ENCODE data around the gene HOGA1. TPM values are rescaled to one million over a fixed set of nuclear protein-coding genes. Genes with fewer than 3 reads are reported as not detected.
"Not testable (repeated sequence)": the region's sequence is repeated elsewhere in the genome, so short reads cannot be mapped to it uniquely, and the experiment has no call there.

HOGA1 gene
- total RNA-seq, 4 donors from 2014 or later = 0.67 to 4.5 (median 0.93) TPM

- H3K4me3 ChIP-seq (replicated peaks in 1 of 3) = no peak overlapping the region
- no peaks in the 10 kb centered on the region for H3K36me3 ChIP-seq
- DNase-seq = no peak
- TF ChIP-seq CTCF (IDR thresholded peaks at IDR 0.05) (no peak), POLR2A (IDR thresholded peaks at IDR 0.05) (no peak)
- no peak overlapping the region for H3K27ac ChIP-seq
- H3K4me1 ChIP-seq = peaks cover 0 to 6% of the 10 kb centered on the region in 2 donors
- no peaks in the 10 kb centered on the region for H3K27me3 ChIP-seq
- H3K9me3 ChIP-seq = no peaks in the 10 kb centered on the region
- intact Hi-C loops (cut with DNase I) = no loop called here
These were observed 46.9 kb downstream of the HOGA1 start for GRCh38 chr10:97631098-97631497.

GRCh38 chr10:97632949-97633884, 49.0 kb downstream of the HOGA1 start, which contains the start of gene MORN4:
TSS of gene MORN4 (minus strand) at chr10:97633500. CDS start at chr10:97619653, 13,847 bp downstream.
- Histone ChIP-seq H3K27ac (peak within 1 kb of the TSS in 2 of 3 donors; percentile 26 to 62), H3K9me3 (no peaks in the 10 kb centered on the region), H3K27me3 (no peaks in the 10 kb centered on the region), H3K4me1 (peaks cover 0 to 6% of the 10 kb centered on the region in 2 donors), H3K4me3 (replicated peaks in 1 of 3) (peak within 1 kb of the TSS; percentile 21 to 66 (median 26)), H3K36me3 (no peaks in the 10 kb centered on the region)
- intact Hi-C loops (cut with DNase I) = no loop called here
- 7% methylated on average over 26 to 48 of the region's 62 CpGs for WGBS, 2 donors
- TF ChIP-seq CTCF (IDR thresholded peaks at IDR 0.05) (no peak), POLR2A (IDR thresholded peaks at IDR 0.05) (peak in 1 of 2 donors; percentile 59)
- peak; percentile 95 to 96 for DNase-seq

DNA sequence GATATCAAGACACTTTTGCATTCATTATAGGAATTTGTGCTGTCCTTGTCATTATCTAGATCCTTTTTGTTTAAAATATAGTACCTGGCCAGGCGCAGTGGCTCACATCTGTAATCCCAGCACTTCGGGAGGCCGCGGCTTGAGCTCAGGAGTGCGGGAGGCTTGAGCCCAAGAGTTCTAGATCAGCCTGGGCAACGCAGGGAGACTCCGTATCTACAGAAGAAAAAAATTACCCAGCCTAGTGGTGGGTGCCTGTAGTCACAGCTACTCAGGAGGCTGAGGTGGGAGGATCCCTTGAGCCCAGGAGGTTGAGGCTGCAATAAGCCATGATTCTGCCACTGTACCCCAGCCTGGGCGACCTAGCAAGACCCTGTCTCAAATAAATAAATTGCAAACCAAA, 49.7 kb downstream of the HOGA1 start:
- no peaks in the 10 kb centered on the region for H3K9me3 ChIP-seq
- H3K4me3 ChIP-seq (replicated peaks in 1 of 3) = peak overlapping the region in 1 of 3 donors; percentile 66
- no peaks in the 10 kb centered on the region for H3K36me3 ChIP-seq
- intact Hi-C loops (cut with DNase I) = no loop called here
- TF ChIP-seq CTCF (IDR thresholded peaks at IDR 0.05) (peak in 3 of 6 experiments; percentile 5 to 29 (median 23)), POLR2A (IDR thresholded peaks at IDR 0.05) (no peak)
- DNase-seq = no peak
- peak overlapping the region in 1 of 3 donors; percentile 62 for H3K27ac ChIP-seq
- H3K4me1 ChIP-seq = peaks cover 0 to 6% of the 10 kb centered on the region in 2 donors
- no peaks in the 10 kb centered on the region for H3K27me3 ChIP-seq
- WGBS, 2 donors = 89 to 95% methylated on average over 8 of the region's 8 CpGs

- no peak overlapping the region for H3K4me3 ChIP-seq (replicated peaks in 1 of 3)
- intact Hi-C loops (cut with DNase I) = no loop called here
- no peaks in the 10 kb centered on the region for H3K36me3 ChIP-seq
- no peaks in the 10 kb centered on the region for H3K9me3 ChIP-seq
- no peaks in the 10 kb centered on the region for H3K27me3 ChIP-seq
- no peak for DNase-seq
- H3K4me1 ChIP-seq = peaks cover 2 to 6% of the 10 kb centered on the region in 2 donors
- no peak for TF ChIP-seq POLR2A (IDR thresholded peaks at IDR 0.05)
- no peak for TF ChIP-seq CTCF (IDR thresholded peaks at IDR 0.05)
- WGBS, 2 donors = 93 to 96% methylated on average over 1 of the region's 1 CpG
- H3K27ac ChIP-seq = no peak overlapping the region
These were observed 51.4 kb downstream of the HOGA1 start for GRCh38 chr10:97635577-97635976.

DNA sequence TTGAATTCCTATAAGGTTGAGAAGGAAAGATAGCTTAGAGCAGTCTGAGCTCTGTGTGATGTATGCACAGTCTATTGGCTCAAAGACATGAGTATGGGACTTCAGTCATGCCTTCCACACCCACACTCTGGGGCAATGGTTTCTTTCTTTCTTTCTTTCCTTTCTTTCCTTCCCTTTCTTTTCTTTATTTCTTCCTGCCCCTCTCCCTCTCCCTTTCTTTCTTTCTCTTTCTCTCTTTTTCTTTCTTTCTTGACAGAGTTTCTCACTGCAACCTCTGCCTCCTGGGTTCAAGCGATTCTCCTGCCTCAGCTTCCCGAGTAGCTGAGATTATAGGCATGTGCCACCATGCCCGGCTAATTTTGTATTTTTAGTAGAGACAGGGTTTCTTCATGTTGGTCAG, 54.9 kb downstream of the HOGA1 start:
- intact Hi-C loops (cut with DNase I); H3K27me3 ChIP-seq; DNase-seq; H3K4me3 ChIP-seq (replicated peaks in 1 of 3); H3K36me3 ChIP-seq; H3K9me3 ChIP-seq: not testable (repeated sequence)
- peaks cover 11 to 18% of the 10 kb centered on the region in 2 donors for H3K4me1 ChIP-seq
- H3K27ac ChIP-seq = peak overlapping the region in 1 of 3 donors; percentile 52
- WGBS, 2 donors = 92 to 97% methylated on average over 3 of the region's 3 CpGs
